Measurements from ENCODE around the gene EGFR. TPM values are rescaled to one million over a fixed set of nuclear protein-coding genes. Genes with fewer than 3 reads are reported as not detected.

Gene EGFR
- total and polyA plus RNA-seq, 2 donors (not counting 3 experiments of a cell fraction or from before 2014, with no cell fraction given): 1.5 to 4.1 TPM

DNA sequence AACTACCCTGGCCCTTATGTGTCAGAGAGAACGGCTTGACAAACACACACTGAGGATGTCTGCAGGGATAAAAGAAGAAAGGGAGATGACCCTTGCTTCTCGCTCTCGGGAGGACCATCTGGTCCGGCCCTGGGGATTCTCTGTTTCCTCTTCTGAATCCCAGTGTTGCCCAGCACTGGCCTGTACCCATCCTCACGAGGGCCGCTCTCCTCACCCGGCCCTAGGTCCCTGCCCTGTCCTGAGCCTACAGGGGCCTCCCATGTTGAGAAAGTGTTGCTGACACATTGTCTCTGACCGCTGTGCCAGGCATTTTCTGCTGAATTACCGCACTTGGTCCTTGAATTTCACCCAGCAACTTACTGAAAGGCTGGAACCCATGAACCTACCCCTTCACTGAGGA, 174.4 kb downstream of the EGFR start:
- Histone ChIP-seq H3K4me2 (ENCODE audit: insufficient read depth, low read length) (peak overlapping the region; percentile 63), H3K9me3 (replicated peaks; ENCODE audit: control insufficient read depth, insufficient read depth, low read length) (no peaks in the 10 kb centered on the region), H3K4me3 (replicated peaks in 1 of 3; ENCODE audit: insufficient read depth in 1 of 3, low read depth in 1 of 3, low read length in 3 of 3) (no peak overlapping the region), H3K27ac (ENCODE audit: insufficient read depth, low read depth, low read length) (peak overlapping the region; percentile 80), H3K36me3 (ENCODE audit: control insufficient read depth in 2 of 2, extremely low read depth in 1 of 2, insufficient read depth in 2 of 2, low read length in 2 of 2) (no peaks in the 10 kb centered on the region), H3K9ac (replicated peaks; ENCODE audit: extremely low read depth, insufficient read depth, low read length) (peak overlapping the region; percentile 13), H3K27me3 (ENCODE audit: control insufficient read depth in 2 of 2, insufficient read depth in 2 of 2, low read length in 2 of 2) (no peaks in the 10 kb centered on the region), H3K79me2 (ENCODE audit: control insufficient read depth, insufficient read depth, low read length) (no peaks in the 10 kb centered on the region), H4K20me1 (replicated peaks; ENCODE audit: control insufficient read depth, extremely low read depth, insufficient read depth, low read length) (no peaks in the 10 kb centered on the region), H3K4me1 (ENCODE audit: control insufficient read depth, extremely low read depth, insufficient read depth, low read length) (peaks cover 37% of the 10 kb centered on the region), H2AFZ (ENCODE audit: low read depth, low read length) (peak overlapping the region; percentile 44), H3K9me1 (replicated peaks; ENCODE audit: control insufficient read depth, extremely low read depth, insufficient read depth, low read length) (no peaks in the 10 kb centered on the region)
- DNase-seq (ENCODE audit: low read depth, low spot score) (no peak), FAIRE-seq (peak; percentile 58)
- CTCF ChIA-PET: interaction anchor here (0.8 to 1.7 kb wide), 14 partner anchors 13 to 174 kb away, joined by 3 to 15 read pairs (median 4); partner anchors contain the start of gene EGFR
- TF ChIP-seq POLR2AphosphoS5 (IDR thresholded peaks at IDR 0.05; ENCODE audit: insufficient read depth, low read depth, low read length) (no peak), GATA2 (IDR thresholded peaks at IDR 0.05; ENCODE audit: insufficient read depth, insufficient read length, low read depth, low read length) (no peak), FOS (IDR thresholded peaks at IDR 0.05; ENCODE audit: borderline replicate concordance, insufficient read depth, low read length) (no peak), POLR2A (IDR thresholded peaks at IDR 0.05; ENCODE audit: low read depth, low read length) (no peak), EZH2 (IDR thresholded peaks at IDR 0.05; ENCODE audit: borderline replicate concordance, low read depth, low read length, severe bottlenecking) (no peak), MYC (IDR thresholded peaks at IDR 0.05; ENCODE audit: low read depth, low read length) (no peak)
- TF ChIP-seq, protein P1, sequence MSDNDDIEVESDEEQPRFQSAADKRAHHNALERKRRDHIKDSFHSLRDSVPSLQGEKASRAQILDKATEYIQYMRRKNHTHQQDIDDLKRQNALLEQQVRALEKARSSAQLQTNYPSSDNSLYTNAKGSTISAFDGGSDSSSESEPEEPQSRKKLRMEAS (IDR thresholded peaks at IDR 0.05; ENCODE audit: insufficient read depth, insufficient read length): no peak
- TF ChIP-seq, protein P2, sequence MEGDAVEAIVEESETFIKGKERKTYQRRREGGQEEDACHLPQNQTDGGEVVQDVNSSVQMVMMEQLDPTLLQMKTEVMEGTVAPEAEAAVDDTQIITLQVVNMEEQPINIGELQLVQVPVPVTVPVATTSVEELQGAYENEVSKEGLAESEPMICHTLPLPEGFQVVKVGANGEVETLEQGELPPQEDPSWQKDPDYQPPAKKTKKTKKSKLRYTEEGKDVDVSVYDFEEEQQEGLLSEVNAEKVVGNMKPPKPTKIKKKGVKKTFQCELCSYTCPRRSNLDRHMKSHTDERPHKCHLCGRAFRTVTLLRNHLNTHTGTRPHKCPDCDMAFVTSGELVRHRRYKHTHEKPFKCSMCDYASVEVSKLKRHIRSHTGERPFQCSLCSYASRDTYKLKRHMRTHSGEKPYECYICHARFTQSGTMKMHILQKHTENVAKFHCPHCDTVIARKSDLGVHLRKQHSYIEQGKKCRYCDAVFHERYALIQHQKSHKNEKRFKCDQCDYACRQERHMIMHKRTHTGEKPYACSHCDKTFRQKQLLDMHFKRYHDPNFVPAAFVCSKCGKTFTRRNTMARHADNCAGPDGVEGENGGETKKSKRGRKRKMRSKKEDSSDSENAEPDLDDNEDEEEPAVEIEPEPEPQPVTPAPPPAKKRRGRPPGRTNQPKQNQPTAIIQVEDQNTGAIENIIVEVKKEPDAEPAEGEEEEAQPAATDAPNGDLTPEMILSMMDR (IDR thresholded peaks at IDR 0.05; ENCODE audit: extremely low read depth in 1 of 2, insufficient read depth in 1 of 2, low read depth in 1 of 2, low read length in 2 of 2): no peak
- BruUV-seq (replicated peaks): no TSS peak
- dilution Hi-C loops (cut with MboI; ENCODE audit: extremely low pct_ligation_motif_present, low sequenced_read_pairs) (no loop called here), intact Hi-C loops (cut with micrococcal nuclease) (loop anchor here (2.0 to 10.0 kb wide), 5 partner anchors 62 to 421 kb away; partner anchors contain the start of gene LANCL2)
- POLR2A ChIA-PET: interaction anchor here (1.1 to 1.3 kb wide), 2 partner anchors 60 to 434 kb away, joined by 3 to 6 read pairs; partner anchors contain the start of gene SEC61G

Measured in endothelial cell of umbilical vein (primary cell).